Ishikawa (cell line): ENCODE data around the gene GJE1.

Source experiments
- EGR1 ChIP-seq: IDR thresholded peaks from 2 replicates; pipeline ENCODE4 v1.6.1; 2012
- EP300 ChIP-seq: IDR thresholded peaks from 2 replicates; pipeline ENCODE4 v1.6.1; 2012; ENCODE audit warnings: borderline replicate concordance
- FOXM1 ChIP-seq: IDR thresholded peaks from 2 replicates; pipeline ENCODE4 v1.6.1; 2012; ENCODE audit warnings: low read depth, borderline replicate concordance
- TF ChIP-seq, protein P1 (sequence below): IDR thresholded peaks from 2 replicates; pipeline ENCODE4 v1.6.1; 2012
- TF ChIP-seq, protein P2 (sequence below): IDR thresholded peaks from 2 replicates; pipeline ENCODE4 v1.6.1; 2012

DNA sequence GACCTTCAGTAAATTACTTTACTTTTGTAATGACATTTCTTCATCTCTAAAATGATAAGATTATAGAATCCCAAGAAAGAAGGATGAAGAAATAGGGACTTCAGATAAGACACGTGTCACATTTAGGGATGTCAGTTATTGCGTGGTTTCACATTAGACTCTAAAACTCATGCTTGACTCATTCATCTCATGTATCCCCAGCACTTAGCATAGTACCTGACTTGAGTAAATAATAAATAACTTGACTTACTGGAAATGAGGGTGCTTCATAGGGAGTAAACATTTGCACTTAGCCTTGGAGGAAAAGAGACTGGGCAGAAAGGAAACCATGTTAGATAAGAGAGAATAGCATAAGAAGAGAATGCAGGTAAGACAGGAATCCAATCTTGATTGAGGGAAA, 51.6 kb downstream of the GJE1 start:
- TF ChIP-seq EP300 (no peak), FOXM1 (no peak), EGR1 (no peak)
- TF ChIP-seq, protein P1, sequence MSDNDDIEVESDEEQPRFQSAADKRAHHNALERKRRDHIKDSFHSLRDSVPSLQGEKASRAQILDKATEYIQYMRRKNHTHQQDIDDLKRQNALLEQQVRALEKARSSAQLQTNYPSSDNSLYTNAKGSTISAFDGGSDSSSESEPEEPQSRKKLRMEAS: no peak
- TF ChIP-seq, protein P2, sequence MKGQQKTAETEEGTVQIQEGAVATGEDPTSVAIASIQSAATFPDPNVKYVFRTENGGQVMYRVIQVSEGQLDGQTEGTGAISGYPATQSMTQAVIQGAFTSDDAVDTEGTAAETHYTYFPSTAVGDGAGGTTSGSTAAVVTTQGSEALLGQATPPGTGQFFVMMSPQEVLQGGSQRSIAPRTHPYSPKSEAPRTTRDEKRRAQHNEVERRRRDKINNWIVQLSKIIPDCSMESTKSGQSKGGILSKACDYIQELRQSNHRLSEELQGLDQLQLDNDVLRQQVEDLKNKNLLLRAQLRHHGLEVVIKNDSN: no peak
